Loucy (cell line): ENCODE results near the gene UBL3.

Source experiments
- H2AFZ ChIP-seq: fragments of 200-600 bp; sonication (generic); 2 replicates; pipeline ENCODE4 v1.6.0; 2016; ENCODE audit warnings: antibody characterized with exemption, mild to moderate bottlenecking, low read length, moderate library complexity
- H3F3A ChIP-seq: fragments of 200-600 bp; 2 replicates; pipeline ENCODE4 v1.6.0; 2016; ENCODE audit warnings: antibody characterized with exemption, low read depth, mild to moderate bottlenecking
- H3K27me3 ChIP-seq: fragments of 200-600 bp; sonication (generic); 2 replicates; pipeline ENCODE4 v1.6.1; 2014; ENCODE audit warnings: low read length, mild to moderate bottlenecking; ENCODE audit not compliant: insufficient read depth, poor library complexity, severe bottlenecking
- H3K36me3 ChIP-seq: fragments of 200-600 bp; sonication (generic); 2 replicates; pipeline ENCODE4 v1.6.1; 2016; ENCODE audit warnings: low read length; ENCODE audit not compliant: insufficient read depth
- H3K4me1 ChIP-seq: fragments of 200-600 bp; sonication (generic); 2 replicates; pipeline ENCODE4 v1.5.1; 2014; ENCODE audit warnings: low read length, mild to moderate bottlenecking; ENCODE audit not compliant: insufficient read depth, poor library complexity, severe bottlenecking
- H3K4me2 ChIP-seq: fragments of 200-600 bp; sonication (generic); 2 replicates; pipeline ENCODE4 v1.6.0; 2014; ENCODE audit warnings: antibody characterized with exemption, low read length, low read depth, mild to moderate bottlenecking; ENCODE audit not compliant: poor library complexity, severe bottlenecking
- H3K4me3 ChIP-seq: fragments of 200-600 bp; sonication (generic); 2 replicates; pipeline ENCODE4 v1.5.1; 2014; ENCODE audit warnings: low read length, mild to moderate bottlenecking, mixed read lengths; ENCODE audit not compliant: poor library complexity, severe bottlenecking
- H3K79me2 ChIP-seq: fragments of 200-600 bp; sonication (generic); 2 replicates; pipeline ENCODE4 v1.6.1; 2014; ENCODE audit warnings: low read length; ENCODE audit not compliant: insufficient read depth
- H3K9ac ChIP-seq: fragments of 200-600 bp; sonication (generic); 2 replicates; pipeline ENCODE4 v1.6.0; 2014; ENCODE audit warnings: mild to moderate bottlenecking, low read depth, low read length, moderate library complexity; ENCODE audit not compliant: poor library complexity, severe bottlenecking
- H3K9me2 ChIP-seq: fragments of 200-600 bp; sonication (generic); replicated peaks from 2 replicates; pipeline ENCODE4 v1.6.1; 2016; ENCODE audit warnings: low read depth, low read length, mixed read lengths
- H3K9me3 ChIP-seq: fragments of 200-600 bp; sonication (generic); 2 replicates; pipeline ENCODE4 v1.6.1; 2014; ENCODE audit warnings: mild to moderate bottlenecking, antibody characterized with exemption, low read length, low read depth; ENCODE audit not compliant: insufficient read depth
- H4K20me1 ChIP-seq: fragments of 200-600 bp; sonication (generic); 2 replicates; pipeline ENCODE4 v1.6.0; 2014; ENCODE audit warnings: antibody characterized with exemption, low read length, mild to moderate bottlenecking; ENCODE audit not compliant: insufficient read depth, poor library complexity, severe bottlenecking
- EZH2phosphoT487 ChIP-seq: fragments of 200-600 bp; IDR thresholded peaks from 2 replicates; pipeline ENCODE4 v1.6.1; 2018; ENCODE audit warnings: antibody characterized with exemption, mild to moderate bottlenecking, moderate library complexity, borderline replicate concordance
- TF ChIP-seq, protein P1 (sequence below): fragments of 200-600 bp; sonication (generic); conservative IDR thresholded peaks from 2 replicates; pipeline ENCODE4 v1.5.1; 2014; ENCODE audit warnings: mild to moderate bottlenecking, antibody characterized with exemption, low read length

UBL3 gene

DNA sequence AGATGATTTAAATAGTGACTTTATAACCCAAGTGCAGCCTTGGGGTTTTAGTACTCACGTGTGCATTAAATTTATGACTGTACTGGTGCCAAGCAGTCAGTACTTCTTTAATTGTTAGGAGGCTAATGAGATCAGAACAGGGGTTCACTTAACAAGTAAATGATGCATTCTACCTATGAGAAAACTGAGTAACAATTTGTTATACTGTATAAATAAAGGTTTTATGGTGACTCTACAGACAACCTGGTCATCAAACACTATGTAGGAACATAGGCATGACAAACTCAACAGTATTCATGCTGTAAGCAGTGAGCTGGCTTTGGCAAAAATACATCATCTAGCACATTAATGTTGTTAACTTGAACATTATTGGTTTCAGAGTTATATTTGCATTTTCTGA lies 75.6 kb downstream of the UBL3 start:
- Histone ChIP-seq H3K9me2 (no peaks in the 10 kb centered on the region), H2AFZ (no peak overlapping the region), H3K27me3 (no peaks in the 10 kb centered on the region), H4K20me1 (no peaks in the 10 kb centered on the region), H3K79me2 (peaks cover 10% of the 10 kb centered on the region), H3F3A (no peaks in the 10 kb centered on the region), H3K9ac (no peak overlapping the region), H3K4me2 (no peak overlapping the region), H3K9me3 (no peaks in the 10 kb centered on the region), H3K4me3 (no peak overlapping the region), H3K4me1 (no peaks in the 10 kb centered on the region), H3K36me3 (peaks cover 3% of the 10 kb centered on the region; the same call in 1 of the 2 replicates)
- no peak for TF ChIP-seq EZH2phosphoT487
- TF ChIP-seq, protein P1, sequence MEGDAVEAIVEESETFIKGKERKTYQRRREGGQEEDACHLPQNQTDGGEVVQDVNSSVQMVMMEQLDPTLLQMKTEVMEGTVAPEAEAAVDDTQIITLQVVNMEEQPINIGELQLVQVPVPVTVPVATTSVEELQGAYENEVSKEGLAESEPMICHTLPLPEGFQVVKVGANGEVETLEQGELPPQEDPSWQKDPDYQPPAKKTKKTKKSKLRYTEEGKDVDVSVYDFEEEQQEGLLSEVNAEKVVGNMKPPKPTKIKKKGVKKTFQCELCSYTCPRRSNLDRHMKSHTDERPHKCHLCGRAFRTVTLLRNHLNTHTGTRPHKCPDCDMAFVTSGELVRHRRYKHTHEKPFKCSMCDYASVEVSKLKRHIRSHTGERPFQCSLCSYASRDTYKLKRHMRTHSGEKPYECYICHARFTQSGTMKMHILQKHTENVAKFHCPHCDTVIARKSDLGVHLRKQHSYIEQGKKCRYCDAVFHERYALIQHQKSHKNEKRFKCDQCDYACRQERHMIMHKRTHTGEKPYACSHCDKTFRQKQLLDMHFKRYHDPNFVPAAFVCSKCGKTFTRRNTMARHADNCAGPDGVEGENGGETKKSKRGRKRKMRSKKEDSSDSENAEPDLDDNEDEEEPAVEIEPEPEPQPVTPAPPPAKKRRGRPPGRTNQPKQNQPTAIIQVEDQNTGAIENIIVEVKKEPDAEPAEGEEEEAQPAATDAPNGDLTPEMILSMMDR = no peak

GRCh38 chr13:29771247-29771646 lies 79.2 kb downstream of the UBL3 start:
- no peaks in the 10 kb centered on the region for H3K9me3 ChIP-seq
- no peak overlapping the region for H3K9ac ChIP-seq
- no peaks in the 10 kb centered on the region for H4K20me1 ChIP-seq
- no peak overlapping the region for H3K4me2 ChIP-seq
- no peak for TF ChIP-seq EZH2phosphoT487
- TF ChIP-seq, protein P1 = peak; percentile 78
- H3K27me3 ChIP-seq = no peaks in the 10 kb centered on the region
- H2AFZ ChIP-seq = no peak overlapping the region
- no peak overlapping the region for H3K4me3 ChIP-seq
- H3K79me2 ChIP-seq = no peaks in the 10 kb centered on the region
- H3K36me3 ChIP-seq = peaks cover 16% of the 10 kb centered on the region; the same call in 1 of the 2 replicates
- no peaks in the 10 kb centered on the region for H3F3A ChIP-seq
- no peaks in the 10 kb centered on the region for H3K9me2 ChIP-seq
- no peaks in the 10 kb centered on the region for H3K4me1 ChIP-seq

GRCh38 chr13:29767006-29767405 lies 83.4 kb downstream of the UBL3 start:
- Histone ChIP-seq H3F3A (no peaks in the 10 kb centered on the region; the same call in 1 of the 2 replicates), H3K4me2 (no peak overlapping the region), H2AFZ (no peak overlapping the region), H3K4me1 (peaks cover 15% of the 10 kb centered on the region), H3K79me2 (no peaks in the 10 kb centered on the region), H3K4me3 (no peak overlapping the region), H3K36me3 (peaks cover 17% of the 10 kb centered on the region; the same call in 1 of the 2 replicates), H3K9me2 (no peaks in the 10 kb centered on the region), H4K20me1 (no peaks in the 10 kb centered on the region), H3K9me3 (no peaks in the 10 kb centered on the region), H3K27me3 (no peaks in the 10 kb centered on the region), H3K9ac (no peak overlapping the region)
- TF ChIP-seq, protein P1 = no peak
- TF ChIP-seq EZH2phosphoT487 = no peak
